ENCODE results near the gene TBX2.

The TBX2 gene

GRCh38 chr17:61388561-61389356, 10.9 kb upstream of the TBX2 start:
- DNase-seq: no peak

- peak; percentile 25 for DNase-seq
Observed at GRCh38 chr17:61389670-61390478, 9.8 kb upstream of the TBX2 start.

GRCh38 chr17:61390479-61390791, 9.2 kb upstream of the TBX2 start:
- no peak for DNase-seq

- DNase-seq: no peak
Observed at GRCh38 chr17:61391595-61392291, 7.9 kb upstream of the TBX2 start.

- no peak for DNase-seq
Observed at GRCh38 chr17:61392679-61393078, 7.0 kb upstream of the TBX2 start.

GRCh38 chr17:61393550-61393903, 6.1 kb upstream of the TBX2 start:
- DNase-seq: no peak

GRCh38 chr17:61393904-61394629, 5.6 kb upstream of the TBX2 start:
- no peak for DNase-seq

GRCh38 chr17:61394630-61395408, 4.8 kb upstream of the TBX2 start:
- no peak for DNase-seq

- no peak for DNase-seq
Observed at GRCh38 chr17:61395409-61395982, 4.1 kb upstream of the TBX2 start.

GRCh38 chr17:61395983-61396585, 3.6 kb upstream of the TBX2 start:
- DNase-seq: no peak

GRCh38 chr17:61396586-61397085, 3.0 kb upstream of the TBX2 start:
- DNase-seq: no peak

GRCh38 chr17:61397086-61397842, 2.4 kb upstream of the TBX2 start:
- no peak for DNase-seq

- DNase-seq: no peak
Observed at GRCh38 chr17:61398721-61399130, 917 bp upstream of the TBX2 start.

- no peak for DNase-seq
Observed at GRCh38 chr17:61400066-61400716, 548 bp downstream of the TBX2 start.

- DNase-seq: no peak
Observed at GRCh38 chr17:61400717-61401388, 1.2 kb downstream of the TBX2 start.

- DNase-seq: no peak
Observed at GRCh38 chr17:61401389-61402072, 1.9 kb downstream of the TBX2 start.

- no peak for DNase-seq
Observed at GRCh38 chr17:61402073-61402541, 2.5 kb downstream of the TBX2 start.

- DNase-seq: no peak
Observed at GRCh38 chr17:61402978-61403800, 3.5 kb downstream of the TBX2 start.
